Erythroblast (primary cell): ENCODE measurements around the gene ARF4.

Experiments used
- GATA1 ChIP-seq: IDR thresholded peaks from 2 replicates; pipeline ENCODE4 v1.6.1; 2011; ENCODE audit warnings: low read depth, mild to moderate bottlenecking, control low read depth, low read length, moderate library complexity
- POLR2A ChIP-seq: IDR thresholded peaks from 2 replicates; pipeline ENCODE4 v1.6.1; 2011; ENCODE audit warnings: mild to moderate bottlenecking, low read length

DNA sequence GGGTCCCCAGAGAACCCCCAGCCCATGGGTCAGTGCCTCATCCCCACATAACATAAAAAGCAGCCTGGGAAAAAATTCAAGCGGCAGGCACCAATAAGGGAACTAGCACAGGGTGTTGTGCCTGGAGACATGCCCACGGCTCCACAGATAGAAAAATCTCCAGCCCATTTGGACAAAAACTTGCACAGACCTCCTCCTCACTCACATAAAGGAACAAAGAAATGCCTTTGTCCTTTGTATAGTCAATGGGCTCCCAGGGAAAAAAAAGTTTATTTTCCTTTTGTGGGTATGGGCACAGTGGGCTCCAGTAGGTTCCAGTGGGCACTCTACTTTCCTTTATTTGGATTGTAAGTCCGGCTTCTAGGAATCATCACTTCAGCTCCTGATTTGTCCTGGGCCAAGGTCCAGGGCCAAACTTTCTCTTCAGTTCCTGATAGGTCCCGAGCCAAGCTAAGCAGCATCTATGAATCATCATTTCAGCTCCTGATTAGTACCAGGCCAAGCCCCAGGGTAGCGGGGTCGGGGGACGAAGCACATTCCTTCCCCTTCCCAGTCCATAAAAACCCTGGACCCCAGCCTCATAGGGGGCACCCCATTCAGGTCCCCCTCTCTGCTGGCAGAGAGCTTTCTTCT lies 51.4 kb downstream of the ARF4 start:
- TF ChIP-seq POLR2A (no peak), GATA1 (no peak)
